Effector memory CD8-positive, alpha-beta T cell (primary cell): ENCODE measurements around the gene EFCC1.
A peak's percentile ranks its signal among the peaks of the same experiment; 100 is the strongest.

Source experiments
- ATAC-seq: fragments of 150-1000 bp; cut with Tn5 transposase; replicated peaks from 2 replicates; pipeline ENCODE4 v1.10.0; 2021; ENCODE audit warnings: mild to moderate bottlenecking, moderate library complexity
- DNase-seq, 3 experiments: peaks; one replicate each; pipeline ENCODE4 v3.0.0; 2021
- H3K27ac Mint-ChIP-seq, 2 donors: one replicate each; pipeline ENCODE4 v1.8.0; 2022; ENCODE audit warnings: mild to moderate bottlenecking in 2 of 2, mixed read lengths in 2 of 2, moderate library complexity in 2 of 2
- H3K27me3 Mint-ChIP-seq, 2 donors: one replicate each; pipeline ENCODE4 v1.8.0; 2022; ENCODE audit warnings: mixed read lengths in 2 of 2
- H3K36me3 Mint-ChIP-seq: one replicate; pipeline ENCODE4 v1.8.0; 2022; ENCODE audit warnings: mild to moderate bottlenecking, moderate library complexity, mixed read lengths; ENCODE audit not compliant: insufficient read depth
- H3K4me1 Mint-ChIP-seq, 2 donors: one replicate each; pipeline ENCODE4 v1.8.0; 2022; ENCODE audit warnings: low read depth in 2 of 2, mixed read lengths in 2 of 2
- H3K4me3 Mint-ChIP-seq, 2 donors: one replicate each; pipeline ENCODE4 v1.8.0; 2022; ENCODE audit warnings: mild to moderate bottlenecking in 2 of 2, mixed read lengths in 2 of 2, moderate library complexity in 2 of 2
- H3K9me3 Mint-ChIP-seq, 2 donors: one replicate each; pipeline ENCODE4 v1.8.0; 2022; ENCODE audit warnings: mixed read lengths in 2 of 2
- total RNA-seq, 9 experiments: gene quantifications; one replicate each; lab custom pipeline; 2026; lab: John Stamatoyannopoulos, UW

Gene EFCC1, protein sequence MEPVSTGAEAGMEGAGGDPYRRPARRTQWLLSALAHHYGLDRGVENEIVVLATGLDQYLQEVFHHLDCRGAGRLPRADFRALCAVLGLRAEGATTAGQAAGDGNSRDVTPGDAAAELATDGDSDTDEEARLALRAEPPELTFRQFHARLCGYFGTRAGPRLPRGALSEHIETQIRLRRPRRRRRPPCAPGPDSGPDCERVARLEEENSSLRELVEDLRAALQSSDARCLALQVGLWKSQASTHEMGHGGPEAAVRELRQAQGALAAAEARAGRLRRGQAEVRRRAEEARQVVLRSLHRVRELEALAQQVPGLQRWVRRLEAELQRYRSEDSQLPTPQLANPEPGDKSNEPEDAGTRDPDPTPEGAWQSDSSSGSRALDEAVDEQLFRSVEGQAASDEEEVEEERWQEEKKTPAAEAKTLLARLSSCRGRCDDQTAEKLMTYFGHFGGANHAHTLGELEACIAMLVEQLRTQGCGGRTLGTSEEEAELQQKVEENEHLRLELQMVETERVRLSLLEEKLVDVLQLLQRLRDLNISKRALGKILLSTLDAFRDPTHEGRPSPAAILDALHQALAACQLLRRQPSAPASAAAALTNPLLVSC
- 0 to 0.43 (median 0.13) reads per million in 9 experiments for total RNA-seq

- Mint-ChIP-seq H3K27ac (no peak within 1 kb of the TSS), H3K27me3 (peaks cover 38 to 43% of the 10 kb centered on the region in 2 donors), H3K36me3 (no peaks in the 10 kb centered on the region), H3K4me3 (peak within 1 kb of the TSS; percentile 60 to 67), H3K4me1 (peaks cover 19 to 24% of the 10 kb centered on the region in 2 donors), H3K9me3 (no peaks in the 10 kb centered on the region)
- peak; percentile 15 for ATAC-seq
- no peak for DNase-seq
Observed at GRCh38 chr3:129001101-129001805, at the start of gene EFCC1. TSS of gene EFCC1 (plus strand) at chr3:129001304. CDS start at chr3:129001629, 325 bp downstream.

GRCh38 chr3:128956440-128956839, 44.7 kb upstream of the EFCC1 start:
- H3K27me3 Mint-ChIP-seq: peaks cover 16 to 17% of the 10 kb centered on the region in 2 donors

DNA sequence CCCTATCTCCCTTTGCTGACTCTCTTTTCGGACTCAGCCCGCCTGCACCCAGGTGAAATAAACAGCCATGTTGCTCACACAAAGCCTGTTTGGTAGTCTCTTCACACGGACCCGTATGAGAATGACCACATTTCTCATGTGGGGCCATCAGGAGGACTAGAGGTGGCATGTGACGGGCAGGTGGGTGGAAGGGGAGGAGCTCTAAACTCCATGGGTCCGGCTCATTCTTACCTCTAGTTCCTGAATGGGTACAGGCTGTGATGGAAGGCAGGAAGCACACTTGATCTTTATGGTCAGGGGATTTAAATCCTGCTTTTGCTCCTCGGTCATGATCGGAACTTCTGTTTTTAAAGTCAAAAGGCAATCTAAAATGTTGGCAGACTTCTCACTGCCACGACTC, 35.8 kb upstream of the EFCC1 start:
- peaks cover 19 to 29% of the 10 kb centered on the region in 2 donors for H3K27me3 Mint-ChIP-seq
- ATAC-seq: no peak
- no peak overlapping the region for H3K4me3 Mint-ChIP-seq
- no peak for DNase-seq
- no peaks in the 10 kb centered on the region for H3K9me3 Mint-ChIP-seq
- H3K27ac Mint-ChIP-seq: no peak overlapping the region
- H3K36me3 Mint-ChIP-seq: no peaks in the 10 kb centered on the region
- H3K4me1 Mint-ChIP-seq: peaks cover 0 to 5% of the 10 kb centered on the region in 2 donors

More at GRCh38 chr3:128956440-128956839, 44.7 kb upstream of the EFCC1 start:
- Mint-ChIP-seq H3K4me1 (no peaks in the 10 kb centered on the region), H3K4me3 (no peak overlapping the region), H3K27ac (no peak overlapping the region), H3K9me3 (no peaks in the 10 kb centered on the region), H3K36me3 (no peaks in the 10 kb centered on the region)
- DNase-seq (no peak), ATAC-seq (no peak)

- Mint-ChIP-seq H3K27ac (no peak overlapping the region), H3K27me3 (peaks cover 14 to 24% of the 10 kb centered on the region in 2 donors), H3K4me3 (no peak overlapping the region), H3K36me3 (no peaks in the 10 kb centered on the region), H3K9me3 (no peaks in the 10 kb centered on the region), H3K4me1 (peaks cover 0 to 5% of the 10 kb centered on the region in 2 donors)
- DNase-seq: no peak
- ATAC-seq: no peak
Observed at GRCh38 chr3:128965818-128966217, 35.3 kb upstream of the EFCC1 start.

GRCh38 chr3:128967748-128968355, 33.3 kb upstream of the EFCC1 start:
- DNase-seq (no peak), ATAC-seq (no peak)
- Mint-ChIP-seq H3K4me1 (peaks cover 0 to 5% of the 10 kb centered on the region in 2 donors), H3K4me3 (no peak overlapping the region), H3K27ac (peak overlapping the region in 1 of 2 donors; percentile 23), H3K27me3 (peaks cover 0 to 4% of the 10 kb centered on the region in 2 donors), H3K36me3 (no peaks in the 10 kb centered on the region), H3K9me3 (no peaks in the 10 kb centered on the region)

DNA sequence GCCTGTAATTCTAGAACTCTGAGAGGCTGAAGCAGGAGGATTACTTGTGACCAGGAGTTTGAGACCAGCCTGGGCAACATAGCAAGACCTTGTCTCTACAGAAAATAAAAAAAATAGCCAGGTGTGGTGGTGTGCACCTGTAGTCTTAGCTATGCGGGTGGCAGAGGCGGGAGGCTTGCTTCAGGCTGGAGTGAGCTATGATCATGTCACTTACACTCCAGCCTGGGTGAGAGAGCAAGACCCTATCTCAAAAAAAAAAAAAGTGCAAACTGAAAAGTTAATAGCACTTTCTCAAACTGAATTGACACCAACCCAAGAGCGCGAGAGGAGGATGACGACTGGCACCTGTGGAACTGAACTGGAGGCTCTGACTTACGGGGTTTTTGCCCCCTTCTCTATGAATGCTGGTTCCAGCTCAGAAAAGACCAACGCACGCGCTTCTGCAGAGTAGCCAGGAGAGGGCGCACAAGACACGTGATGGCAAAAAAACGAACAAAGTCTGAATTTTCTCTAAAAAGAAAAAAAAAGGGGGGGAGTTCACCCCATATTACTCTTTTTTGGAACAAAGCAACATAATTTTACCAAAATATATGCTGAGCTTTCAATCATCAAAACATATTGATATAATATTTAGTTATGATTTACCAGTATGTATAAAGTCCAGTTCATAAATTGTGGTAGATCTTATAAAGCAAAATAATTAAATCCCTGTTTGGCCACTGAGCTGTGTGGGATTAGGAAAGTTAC, 30.9 kb upstream of the EFCC1 start:
- DNase-seq (peak; percentile 58 to 65 (median 64)), ATAC-seq (peak; percentile 82)
- Mint-ChIP-seq H3K36me3 (no peaks in the 10 kb centered on the region), H3K4me1 (peaks cover 0 to 5% of the 10 kb centered on the region in 2 donors), H3K27ac (no peak overlapping the region), H3K27me3 (no peaks in the 10 kb centered on the region), H3K4me3 (peak overlapping the region in 1 of 2 donors; percentile 10), H3K9me3 (no peaks in the 10 kb centered on the region)

- Mint-ChIP-seq H3K4me3 (no peak overlapping the region), H3K4me1 (peaks cover 0 to 5% of the 10 kb centered on the region in 2 donors)
- DNase-seq: no peak
Observed at GRCh38 chr3:128970740-128971047, 30.4 kb upstream of the EFCC1 start.

GRCh38 chr3:128971421-128972100, 29.5 kb upstream of the EFCC1 start:
- H3K4me3 Mint-ChIP-seq: no peak overlapping the region
- no peak for DNase-seq

More at GRCh38 chr3:128970740-128971047, 30.4 kb upstream of the EFCC1 start:
- Mint-ChIP-seq H3K27ac (no peak overlapping the region), H3K9me3 (no peaks in the 10 kb centered on the region), H3K36me3 (no peaks in the 10 kb centered on the region), H3K27me3 (no peaks in the 10 kb centered on the region)
- peak; percentile 32 for ATAC-seq

GRCh38 chr3:128973988-128974564, 27.0 kb upstream of the EFCC1 start:
- H3K27me3 Mint-ChIP-seq: no peaks in the 10 kb centered on the region
- peaks cover 0 to 5% of the 10 kb centered on the region in 2 donors for H3K4me1 Mint-ChIP-seq
- DNase-seq (no peak), ATAC-seq (no peak)
- H3K27ac Mint-ChIP-seq: no peak overlapping the region
- no peaks in the 10 kb centered on the region for H3K36me3 Mint-ChIP-seq
- no peak overlapping the region for H3K4me3 Mint-ChIP-seq
- H3K9me3 Mint-ChIP-seq: no peaks in the 10 kb centered on the region

More at GRCh38 chr3:128971421-128972100, 29.5 kb upstream of the EFCC1 start:
- H3K27me3 Mint-ChIP-seq: no peaks in the 10 kb centered on the region
- H3K4me1 Mint-ChIP-seq: peaks cover 0 to 5% of the 10 kb centered on the region in 2 donors
- no peak for ATAC-seq
- no peaks in the 10 kb centered on the region for H3K36me3 Mint-ChIP-seq
- H3K9me3 Mint-ChIP-seq: no peaks in the 10 kb centered on the region
- H3K27ac Mint-ChIP-seq: no peak overlapping the region

DNA sequence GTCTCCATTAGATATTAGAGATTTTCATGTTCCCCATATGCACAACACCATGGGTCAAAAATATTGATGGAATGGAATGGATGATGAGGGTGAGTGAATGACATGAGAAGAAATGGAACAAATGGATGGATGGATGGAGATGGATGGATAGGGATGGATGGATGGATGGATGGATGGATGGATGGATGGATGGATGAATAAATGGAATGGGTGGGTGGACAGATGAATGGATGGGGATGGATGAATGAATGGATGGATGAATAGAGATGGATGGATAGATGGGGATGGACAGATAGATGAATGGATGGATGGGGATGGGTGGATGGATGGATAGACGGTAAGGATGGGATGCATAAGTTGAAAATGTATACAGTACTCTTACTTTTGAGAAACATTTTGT, 25.8 kb upstream of the EFCC1 start:
- Mint-ChIP-seq H3K36me3 (no peaks in the 10 kb centered on the region), H3K9me3 (no peaks in the 10 kb centered on the region), H3K4me1 (no peaks in the 10 kb centered on the region), H3K4me3 (no peak overlapping the region), H3K27me3 (no peaks in the 10 kb centered on the region), H3K27ac (no peak overlapping the region)
- DNase-seq (no peak), ATAC-seq (no peak)

DNA sequence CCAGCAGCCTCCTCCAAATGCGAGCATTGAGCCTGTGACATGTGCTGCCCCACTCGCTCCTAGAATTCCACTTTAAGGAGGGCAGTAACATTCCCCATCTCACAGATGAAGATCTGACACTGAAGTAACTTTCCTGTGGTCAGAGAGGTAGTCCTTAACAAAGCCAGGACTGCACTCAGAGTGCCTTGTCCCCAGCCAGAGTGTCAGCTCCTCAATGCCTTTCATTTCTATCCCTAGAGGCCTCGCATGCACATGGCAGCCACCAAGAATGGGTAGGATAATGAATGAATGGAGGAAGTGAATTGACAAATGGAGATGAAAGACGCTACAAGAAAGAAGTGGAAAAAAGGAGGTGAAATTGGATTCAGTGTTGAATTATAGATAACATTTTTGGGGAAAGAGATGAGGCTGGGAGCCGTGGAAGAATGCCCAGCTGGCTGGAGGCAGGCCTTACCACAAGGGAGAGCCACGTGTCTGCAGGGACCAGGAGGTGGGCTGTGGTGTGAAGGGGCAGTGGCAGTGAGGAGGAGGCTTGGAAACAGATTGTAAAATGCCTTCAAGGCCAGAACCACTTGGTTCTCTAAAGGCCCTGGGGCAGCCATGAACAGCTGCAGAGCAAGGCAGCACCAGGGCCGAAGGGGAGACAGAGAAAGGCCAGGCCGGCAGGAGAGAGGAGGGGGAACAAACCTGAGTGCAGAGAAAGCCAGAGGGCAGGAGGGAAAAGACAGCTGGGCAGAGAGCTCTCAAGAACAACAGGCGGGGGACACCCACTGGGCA, 17.6 kb upstream of the EFCC1 start:
- H3K36me3 Mint-ChIP-seq: no peaks in the 10 kb centered on the region
- no peaks in the 10 kb centered on the region for H3K9me3 Mint-ChIP-seq
- no peak for ATAC-seq
- no peak overlapping the region for H3K4me3 Mint-ChIP-seq
- H3K4me1 Mint-ChIP-seq: no peaks in the 10 kb centered on the region
- H3K27ac Mint-ChIP-seq: no peak overlapping the region
- no peaks in the 10 kb centered on the region for H3K27me3 Mint-ChIP-seq
- DNase-seq: no peak
